HepG2 (cell line): ENCODE measurements around the gene IL27RA. TPM values are rescaled to one million over a fixed set of nuclear protein-coding genes. Genes with fewer than 3 reads are reported as not detected.

Experiments used
- ATF7-NPFF ChIP-seq: sonication (generic); formaldehyde crosslinking; IDR thresholded peaks from 2 replicates; pipeline ENCODE4 v1.8.1; 2023; ENCODE audit warnings: mild to moderate bottlenecking, low read depth, missing genetic modification reagents, moderate library complexity
- CEBPG ChIP-seq: IDR thresholded peaks from 2 replicates; pipeline ENCODE4 v1.6.1; 2016
- DR1 ChIP-seq: sonication (generic); formaldehyde crosslinking; IDR thresholded peaks from 2 replicates; pipeline ENCODE4 v1.8.0; 2021; ENCODE audit warnings: mild to moderate bottlenecking, missing genetic modification reagents, inconsistent platforms
- ELF3 ChIP-seq: IDR thresholded peaks from 2 replicates; pipeline ENCODE4 v1.6.1; 2016; ENCODE audit warnings: missing genetic modification reagents, missing compliant biosample characterization
- FOSL2 ChIP-seq: sonication (generic); formaldehyde crosslinking; IDR thresholded peaks from 2 replicates; pipeline ENCODE4 v1.4.0; 2020; ENCODE audit warnings: missing genetic modification reagents
- GATAD1 ChIP-seq: IDR thresholded peaks from 2 replicates; pipeline ENCODE4 v1.6.1; 2016; ENCODE audit warnings: missing genetic modification reagents, missing compliant biosample characterization
- GFI1 ChIP-seq: sonication (generic); formaldehyde crosslinking; IDR thresholded peaks from 2 replicates; pipeline ENCODE4 v1.5.0; 2020; ENCODE audit warnings: missing genetic modification reagents, mild to moderate bottlenecking, borderline replicate concordance
- HOXA3 ChIP-seq: sonication (generic); formaldehyde crosslinking; IDR thresholded peaks from 2 replicates; pipeline ENCODE4 v1.5.0; 2020; ENCODE audit warnings: missing genetic modification reagents
- JARID2 ChIP-seq: sonication (generic); formaldehyde crosslinking; IDR thresholded peaks from 2 replicates; pipeline ENCODE4 v1.8.1; 2023; ENCODE audit warnings: missing genetic modification reagents, inconsistent platforms; ENCODE audit not compliant: insufficient replicate concordance
- JUN ChIP-seq: sonication (generic); formaldehyde crosslinking; IDR thresholded peaks from 2 replicates; pipeline ENCODE4 v1.4.0; 2020; ENCODE audit warnings: mild to moderate bottlenecking, missing genetic modification reagents
- PCBP2 ChIP-seq: fragments of 200-400 bp; formaldehyde crosslinking; optimal IDR thresholded peaks from 2 replicates; pipeline ENCODE3; 2018; ENCODE audit warnings: low read length, low read depth; ENCODE audit not compliant: poor library complexity, severe bottlenecking
- REXO4 ChIP-seq: sonication (generic); formaldehyde crosslinking; IDR thresholded peaks from 2 replicates; pipeline ENCODE4 v1.8.0; 2022; ENCODE audit warnings: missing genetic modification reagents, mild to moderate bottlenecking, borderline replicate concordance
- RFX5 ChIP-seq: IDR thresholded peaks from 2 replicates; pipeline ENCODE4 v1.6.1; 2011; ENCODE audit warnings: low read depth, low read length, improper control_type of control experiment
- SRSF9 ChIP-seq: fragments of 200-400 bp; formaldehyde crosslinking; IDR thresholded peaks from 2 replicates; pipeline ENCODE4 v1.6.1; 2018; ENCODE audit warnings: borderline replicate concordance, mild to moderate bottlenecking, low read depth, low read length; ENCODE audit not compliant: insufficient read depth, poor library complexity, severe bottlenecking
- U2AF1 ChIP-seq: fragments of 200-400 bp; formaldehyde crosslinking; optimal IDR thresholded peaks from 2 replicates; pipeline ENCODE3; 2017; ENCODE audit warnings: mild to moderate bottlenecking, low read depth, low read length
- ZNF20 ChIP-seq: sonication (generic); formaldehyde crosslinking; IDR thresholded peaks from 2 replicates; pipeline ENCODE4 v1.4.0; 2020; ENCODE audit warnings: mild to moderate bottlenecking, moderate library complexity, missing genetic modification reagents
- ZNF496 ChIP-seq: sonication (generic); formaldehyde crosslinking; IDR thresholded peaks from 2 replicates; pipeline ENCODE4 v1.8.1; 2023; ENCODE audit warnings: mild to moderate bottlenecking, moderate library complexity, missing genetic modification reagents; ENCODE audit not compliant: insufficient replicate concordance
- ZNF549 ChIP-seq: sonication (generic); formaldehyde crosslinking; IDR thresholded peaks from 2 replicates; pipeline ENCODE4 v1.5.0; 2020; ENCODE audit warnings: missing genetic modification reagents
- polyA plus RNA-seq, 8 experiments: library from polyadenylated mRNA; depleted of rRNA in 3 of 8; stranded (reverse) in 7 of 8; unstranded in 1 of 8; fragments of >200 nt; fragmentation: Illumina TruSeq in 4 of 8; extraction: Trizol in 4 of 8; gene quantifications; 2 replicates each; pipeline versions ENCODE4 v1.2.1 to v1.2.3, GENCODE V29; 2011 to 2016; ENCODE audit warnings: low read depth in 4 of 8, missing spikeins in 1 of 8, mixed read lengths in 1 of 8; ENCODE audit not compliant: insufficient read depth in 1 of 8
- total RNA-seq, 5 experiments: library from RNA; depleted of rRNA; stranded (reverse); fragments of >200 nt; fragmentation: Illumina TruSeq; extraction: Trizol; gene quantifications; 2 replicates each; pipeline ENCODE4 v1.2.3, GENCODE V29; 2016; ENCODE audit warnings: low read depth in 1 of 5
- TF ChIP-seq, protein P1 (sequence below): sonication (generic); formaldehyde crosslinking; IDR thresholded peaks from 2 replicates; pipeline ENCODE4 v1.4.0; 2020; ENCODE audit warnings: mild to moderate bottlenecking, missing genetic modification reagents
- TF ChIP-seq, protein P2 (sequence below), 2 experiments: fragments of 450-650 bp in 1 of 2; sonication (generic) in 1 of 2; formaldehyde crosslinking in 1 of 2; IDR thresholded peaks; 2 replicates each; pipeline versions ENCODE4 v1.6.1 to v1.8.0; 2016 to 2022; ENCODE audit warnings: antibody characterized with exemption in 1 of 2, mild to moderate bottlenecking in 1 of 2, missing genetic modification reagents in 1 of 2

IL27RA gene
- total and polyA plus RNA-seq, 2 of the 13 experiments (the other 11 are each of a cell fraction or from before 2014, with no cell fraction given) = 3.5 to 8.1 TPM

DNA sequence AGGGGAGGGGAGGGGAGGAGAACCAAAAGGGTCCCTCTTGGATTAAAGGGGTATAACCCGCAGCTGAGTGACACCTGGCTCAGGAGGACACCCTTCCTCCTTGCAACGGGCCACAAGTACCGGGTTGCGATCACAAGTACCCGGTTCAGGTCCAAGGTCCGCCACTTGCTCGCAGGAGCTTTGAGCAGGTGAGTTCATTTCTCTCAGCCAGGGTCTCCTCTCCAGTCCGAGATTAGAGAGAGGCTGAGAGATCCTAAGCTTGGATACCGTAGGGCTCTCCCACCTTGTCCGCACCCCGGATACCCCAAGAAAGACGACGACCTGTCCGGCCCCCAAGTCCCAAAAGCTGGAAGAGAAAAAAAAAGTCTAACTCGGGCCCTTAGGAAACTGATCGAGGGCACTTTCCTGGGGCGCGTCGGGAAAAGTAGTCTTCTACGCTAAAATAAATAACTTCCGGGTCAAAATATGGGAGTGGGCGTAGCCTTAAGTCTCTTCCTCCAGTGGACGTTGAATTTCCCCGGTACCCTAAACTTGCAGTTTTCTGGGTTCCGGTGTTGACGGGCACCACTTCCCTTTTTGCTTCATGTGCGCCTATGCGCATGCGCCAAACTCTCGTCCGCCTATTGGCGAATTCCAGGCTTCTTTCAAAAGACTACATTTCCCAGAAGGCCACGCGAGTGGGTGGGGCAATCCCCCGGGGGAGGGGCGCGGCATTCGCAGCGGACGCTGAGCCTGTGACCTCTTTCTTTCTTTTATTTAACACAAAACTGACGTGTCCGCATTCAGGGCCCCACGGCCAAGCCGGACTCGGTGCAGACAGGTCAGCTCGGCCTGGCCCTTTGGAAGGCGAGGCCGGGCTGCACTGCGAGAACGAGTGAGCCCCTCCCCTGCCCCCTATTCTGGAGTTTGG lies 49.6 kb downstream of the IL27RA start (continued):
- TF ChIP-seq ZNF20 (CRISPR knock-in tag) = 0 out of 2 replicates have a peak, but pooled peaks have one; percentile 55
- TF ChIP-seq ATF7-NPFF = no peak
- TF ChIP-seq GATAD1 = peak; percentile 85
- no peak for TF ChIP-seq JUN (CRISPR knock-in tag)
- peak; percentile 83 for TF ChIP-seq U2AF1
- no peak for TF ChIP-seq SRSF9
- no peak for TF ChIP-seq ZNF496 (CRISPR knock-in tag)
- TF ChIP-seq, protein P1, sequence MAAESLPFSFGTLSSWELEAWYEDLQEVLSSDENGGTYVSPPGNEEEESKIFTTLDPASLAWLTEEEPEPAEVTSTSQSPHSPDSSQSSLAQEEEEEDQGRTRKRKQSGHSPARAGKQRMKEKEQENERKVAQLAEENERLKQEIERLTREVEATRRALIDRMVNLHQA = peak; percentile 24; the same call in 1 of the 2 replicates
- TF ChIP-seq, protein P2, sequence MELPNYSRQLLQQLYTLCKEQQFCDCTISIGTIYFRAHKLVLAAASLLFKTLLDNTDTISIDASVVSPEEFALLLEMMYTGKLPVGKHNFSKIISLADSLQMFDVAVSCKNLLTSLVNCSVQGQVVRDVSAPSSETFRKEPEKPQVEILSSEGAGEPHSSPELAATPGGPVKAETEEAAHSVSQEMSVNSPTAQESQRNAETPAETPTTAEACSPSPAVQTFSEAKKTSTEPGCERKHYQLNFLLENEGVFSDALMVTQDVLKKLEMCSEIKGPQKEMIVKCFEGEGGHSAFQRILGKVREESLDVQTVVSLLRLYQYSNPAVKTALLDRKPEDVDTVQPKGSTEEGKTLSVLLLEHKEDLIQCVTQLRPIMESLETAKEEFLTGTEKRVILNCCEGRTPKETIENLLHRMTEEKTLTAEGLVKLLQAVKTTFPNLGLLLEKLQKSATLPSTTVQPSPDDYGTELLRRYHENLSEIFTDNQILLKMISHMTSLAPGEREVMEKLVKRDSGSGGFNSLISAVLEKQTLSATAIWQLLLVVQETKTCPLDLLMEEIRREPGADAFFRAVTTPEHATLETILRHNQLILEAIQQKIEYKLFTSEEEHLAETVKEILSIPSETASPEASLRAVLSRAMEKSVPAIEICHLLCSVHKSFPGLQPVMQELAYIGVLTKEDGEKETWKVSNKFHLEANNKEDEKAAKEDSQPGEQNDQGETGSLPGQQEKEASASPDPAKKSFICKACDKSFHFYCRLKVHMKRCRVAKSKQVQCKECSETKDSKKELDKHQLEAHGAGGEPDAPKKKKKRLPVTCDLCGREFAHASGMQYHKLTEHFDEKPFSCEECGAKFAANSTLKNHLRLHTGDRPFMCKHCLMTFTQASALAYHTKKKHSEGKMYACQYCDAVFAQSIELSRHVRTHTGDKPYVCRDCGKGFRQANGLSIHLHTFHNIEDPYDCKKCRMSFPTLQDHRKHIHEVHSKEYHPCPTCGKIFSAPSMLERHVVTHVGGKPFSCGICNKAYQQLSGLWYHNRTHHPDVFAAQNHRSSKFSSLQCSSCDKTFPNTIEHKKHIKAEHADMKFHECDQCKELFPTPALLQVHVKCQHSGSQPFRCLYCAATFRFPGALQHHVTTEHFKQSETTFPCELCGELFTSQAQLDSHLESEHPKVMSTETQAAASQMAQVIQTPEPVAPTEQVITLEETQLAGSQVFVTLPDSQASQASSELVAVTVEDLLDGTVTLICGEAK (IDR thresholded peaks at IDR 0.05) = peak; percentile 77
- TF ChIP-seq, protein P2 (CRISPR knock-in tag; IDR thresholded peaks at IDR 0.05) = peak; percentile 77
- peak; percentile 32; the same call in 1 of the 2 replicates for TF ChIP-seq FOSL2 (CRISPR knock-in tag)
- TF ChIP-seq RFX5 = no peak
- no peak for TF ChIP-seq PCBP2
- peak; percentile 18; the same call in 1 of the 2 replicates for TF ChIP-seq ELF3 (CRISPR knock-in tag)
- no peak for TF ChIP-seq REXO4 (CRISPR knock-in tag)
- TF ChIP-seq HOXA3 = peak; percentile 76; the same call in 1 of the 2 replicates
- 0 out of 2 replicates have a peak, but pooled peaks have one; percentile 39 for TF ChIP-seq DR1 (CRISPR knock-in tag)
- 0 out of 2 replicates have a peak, but pooled peaks have one; percentile 60 for TF ChIP-seq GFI1
- TF ChIP-seq ZNF549 (CRISPR knock-in tag) = no peak
- no peak for TF ChIP-seq JARID2 (CRISPR knock-in tag)
- TF ChIP-seq CEBPG (CRISPR knock-in tag) = peak; percentile 83
